GM12878 (cell line): ENCODE results near the gene ARHGAP15.

Experiments used
- BHLHE40 ChIP-seq, 2 experiments: fragments of 450-650 bp in 1 of 2; IDR thresholded peaks; 2 replicates each; pipeline ENCODE4 v1.6.1; 2011 to 2017; ENCODE audit warnings: low read depth in 2 of 2, borderline replicate concordance in 1 of 2, improper control_type of control experiment in 1 of 2, low read length in 1 of 2, mild to moderate bottlenecking in 1 of 2
- JUNB ChIP-seq: IDR thresholded peaks from 2 replicates; pipeline ENCODE4 v1.6.1; 2016; ENCODE audit warnings: antibody characterized with exemption, mild to moderate bottlenecking
- NFYA ChIP-seq: IDR thresholded peaks from 2 replicates; pipeline ENCODE4 v1.6.1; 2011; ENCODE audit warnings: low read depth, mild to moderate bottlenecking, low read length, improper control_type of control experiment, borderline replicate concordance
- POLR2A ChIP-seq: IDR thresholded peaks from 2 replicates; pipeline ENCODE4 v1.6.1; 2011; ENCODE audit warnings: low read depth, mild to moderate bottlenecking, low read length
- ZNF384 ChIP-seq: IDR thresholded peaks from 2 replicates; pipeline ENCODE4 v1.6.1; 2012; ENCODE audit warnings: low read depth, mild to moderate bottlenecking, low read length, improper control_type of control experiment, borderline replicate concordance
- ZNF622 ChIP-seq: fragments of 450-650 bp; IDR thresholded peaks from 2 replicates; pipeline ENCODE4 v1.6.1; 2017; ENCODE audit warnings: mild to moderate bottlenecking, inconsistent platforms
- TF ChIP-seq, protein P1 (sequence below), 3 experiments: IDR thresholded peaks in 2 of 3; conservative IDR thresholded peaks in 1 of 3; 2 replicates each; pipeline ENCODE4 v1.5.1; 2011; ENCODE audit warnings: low read depth in 3 of 3, low read length in 3 of 3, mild to moderate bottlenecking in 3 of 3, control low read depth in 2 of 3, moderate library complexity in 2 of 3, inconsistent platforms in 1 of 3, mixed read lengths in 1 of 3; ENCODE audit not compliant: control insufficient read depth in 2 of 3, insufficient read depth in 1 of 3; ENCODE audit errors: extremely low read depth in 1 of 3
- TF ChIP-seq, protein P2 (sequence below): IDR thresholded peaks from 2 replicates; pipeline ENCODE4 v1.6.1; 2011; ENCODE audit warnings: low read depth, low read length, improper control_type of control experiment, borderline replicate concordance
- TF ChIP-seq, protein P3 (sequence below): IDR thresholded peaks from 2 replicates; pipeline ENCODE4 v1.6.1; 2012; ENCODE audit warnings: low read depth, low read length, improper control_type of control experiment

DNA sequence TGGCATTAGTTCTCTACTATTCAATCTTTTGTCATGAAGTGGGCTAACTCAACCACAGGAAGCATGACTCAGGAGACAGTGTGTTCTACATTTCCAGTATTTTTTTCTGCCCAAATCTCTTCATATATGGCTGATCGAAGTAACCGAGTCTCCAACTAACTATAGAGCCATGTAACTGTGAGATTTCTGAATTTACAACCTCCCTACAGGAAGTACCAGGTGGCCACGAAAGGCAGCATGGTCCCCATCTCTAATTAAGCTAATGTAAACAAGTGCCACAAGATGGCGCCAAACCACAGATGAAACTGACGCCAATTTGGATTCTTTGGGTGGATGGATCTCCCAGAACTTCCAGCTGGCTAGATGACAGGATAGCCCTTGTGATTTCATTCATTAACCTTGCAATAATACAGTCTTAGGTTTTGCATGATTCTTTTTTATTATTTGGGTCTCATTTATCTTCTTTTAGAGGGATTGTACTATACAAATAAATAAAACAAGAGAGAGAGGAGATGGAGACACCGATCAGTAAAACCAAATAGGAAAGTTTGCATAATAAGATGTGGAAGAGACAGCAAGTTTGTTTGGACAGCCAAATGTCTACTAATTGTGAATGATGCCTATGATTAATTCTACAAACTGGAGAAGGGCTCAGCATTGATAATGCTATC lies 18.3 kb upstream of the ARHGAP15 start:
- TF ChIP-seq ZNF384, result no peak
- no peak for TF ChIP-seq BHLHE40 (IDR thresholded peaks at IDR 0.05; ENCODE audit: borderline replicate concordance in 1 of 2, low read depth in 2 of 2, low read length in 1 of 2)
- TF ChIP-seq JUNB, result no peak
- TF ChIP-seq, protein P1, sequence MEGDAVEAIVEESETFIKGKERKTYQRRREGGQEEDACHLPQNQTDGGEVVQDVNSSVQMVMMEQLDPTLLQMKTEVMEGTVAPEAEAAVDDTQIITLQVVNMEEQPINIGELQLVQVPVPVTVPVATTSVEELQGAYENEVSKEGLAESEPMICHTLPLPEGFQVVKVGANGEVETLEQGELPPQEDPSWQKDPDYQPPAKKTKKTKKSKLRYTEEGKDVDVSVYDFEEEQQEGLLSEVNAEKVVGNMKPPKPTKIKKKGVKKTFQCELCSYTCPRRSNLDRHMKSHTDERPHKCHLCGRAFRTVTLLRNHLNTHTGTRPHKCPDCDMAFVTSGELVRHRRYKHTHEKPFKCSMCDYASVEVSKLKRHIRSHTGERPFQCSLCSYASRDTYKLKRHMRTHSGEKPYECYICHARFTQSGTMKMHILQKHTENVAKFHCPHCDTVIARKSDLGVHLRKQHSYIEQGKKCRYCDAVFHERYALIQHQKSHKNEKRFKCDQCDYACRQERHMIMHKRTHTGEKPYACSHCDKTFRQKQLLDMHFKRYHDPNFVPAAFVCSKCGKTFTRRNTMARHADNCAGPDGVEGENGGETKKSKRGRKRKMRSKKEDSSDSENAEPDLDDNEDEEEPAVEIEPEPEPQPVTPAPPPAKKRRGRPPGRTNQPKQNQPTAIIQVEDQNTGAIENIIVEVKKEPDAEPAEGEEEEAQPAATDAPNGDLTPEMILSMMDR (IDR thresholded peaks at IDR 0.05 in 2 of 3, conservative IDR thresholded peaks at IDR 0.05 in 1 of 3; ENCODE audit: control insufficient read depth in 2 of 3, extremely low read depth in 1 of 3, insufficient read depth in 1 of 3, low read depth in 3 of 3, low read length in 3 of 3), result peak; percentile 55 to 79 (median 67)
- TF ChIP-seq POLR2A, result no peak
- TF ChIP-seq, protein P2, sequence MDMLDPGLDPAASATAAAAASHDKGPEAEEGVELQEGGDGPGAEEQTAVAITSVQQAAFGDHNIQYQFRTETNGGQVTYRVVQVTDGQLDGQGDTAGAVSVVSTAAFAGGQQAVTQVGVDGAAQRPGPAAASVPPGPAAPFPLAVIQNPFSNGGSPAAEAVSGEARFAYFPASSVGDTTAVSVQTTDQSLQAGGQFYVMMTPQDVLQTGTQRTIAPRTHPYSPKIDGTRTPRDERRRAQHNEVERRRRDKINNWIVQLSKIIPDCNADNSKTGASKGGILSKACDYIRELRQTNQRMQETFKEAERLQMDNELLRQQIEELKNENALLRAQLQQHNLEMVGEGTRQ, result no peak
- TF ChIP-seq NFYA, result no peak
- TF ChIP-seq, protein P3, sequence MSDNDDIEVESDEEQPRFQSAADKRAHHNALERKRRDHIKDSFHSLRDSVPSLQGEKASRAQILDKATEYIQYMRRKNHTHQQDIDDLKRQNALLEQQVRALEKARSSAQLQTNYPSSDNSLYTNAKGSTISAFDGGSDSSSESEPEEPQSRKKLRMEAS, result no peak
- no peak for TF ChIP-seq ZNF622
